HG03039 (cell line): ENCODE results near the gene ZNF567.
"Not testable (repeated sequence)": the region's sequence is repeated elsewhere in the genome, so short reads cannot be mapped to it uniquely, and the experiment has no call there.

Experiments used
- ATAC-seq: cut with Tn5 transposase; IDR thresholded peaks from one replicate; pipeline ENCODE4 v1.9.1; 2021; ENCODE audit warnings: mild to moderate bottlenecking, moderate library complexity; ENCODE audit not compliant: unreplicated experiment

ZNF567 gene

DNA sequence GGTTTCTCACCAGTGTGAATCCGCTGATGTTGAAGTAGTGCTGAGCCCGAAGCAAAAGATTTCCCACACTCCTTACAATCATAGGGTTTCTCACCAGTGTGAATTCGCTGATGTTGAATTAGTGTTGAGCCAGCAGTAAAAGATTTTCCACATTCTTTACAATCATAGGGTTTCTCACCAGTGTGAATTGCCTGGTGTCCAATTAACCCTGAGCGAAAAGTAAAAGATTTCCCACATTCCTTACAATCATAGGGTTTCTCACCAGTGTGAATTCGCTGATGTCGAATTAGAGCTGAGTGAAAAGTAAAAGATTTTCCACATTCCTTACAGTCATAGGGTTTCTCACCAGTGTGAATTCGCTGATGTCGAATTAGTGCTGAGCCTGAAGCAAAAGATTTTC lies 62.2 kb downstream of the ZNF567 start:
- ATAC-seq, result not testable (repeated sequence)

DNA sequence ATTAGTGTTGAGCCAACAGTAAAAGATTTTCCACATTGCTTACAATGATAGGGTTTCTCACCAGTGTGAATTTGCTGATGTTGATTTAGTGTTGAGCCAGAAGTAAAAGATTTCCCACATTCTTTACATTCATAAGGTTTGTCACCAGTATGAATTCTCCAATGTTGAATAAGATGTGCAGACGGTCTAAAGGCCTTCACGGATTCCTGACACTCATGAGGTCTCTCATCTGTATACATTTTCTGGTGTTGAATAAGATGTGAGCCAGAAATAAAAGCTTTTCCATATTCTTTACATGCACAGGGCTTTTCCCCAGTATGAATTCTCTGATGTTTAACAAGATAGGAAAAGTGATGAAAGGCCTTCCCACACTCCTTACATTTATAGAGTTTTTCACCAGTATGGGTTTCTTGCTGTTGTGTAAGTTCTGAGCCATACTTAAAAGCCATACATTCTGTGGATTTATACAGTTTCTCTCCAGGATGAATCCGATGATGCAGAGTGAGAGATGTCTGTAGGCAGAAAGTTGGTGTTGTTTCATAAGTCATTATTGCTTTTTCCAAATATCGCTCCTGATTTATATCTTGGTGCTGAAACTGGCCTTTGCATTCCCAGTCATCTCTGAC lies 62.8 kb downstream of the ZNF567 start:
- no peak for ATAC-seq
